Activated CD4-positive, CD25-positive, alpha-beta regulatory T cell treated with anti-CD3 and anti-CD28 coated beads, Interleukin-2, amount 50 U/mL, for 24 hours (primary cell): ENCODE results near the gene ANKRD12.

Source experiments
- ATAC-seq, 2 donors: fragments of 150-1000 bp; cut with Tn5 transposase; one replicate each; pipeline ENCODE4 v1.10.0; 2021; ENCODE audit warnings: mild to moderate bottlenecking in 1 of 2, moderate library complexity in 1 of 2

Gene ANKRD12

DNA sequence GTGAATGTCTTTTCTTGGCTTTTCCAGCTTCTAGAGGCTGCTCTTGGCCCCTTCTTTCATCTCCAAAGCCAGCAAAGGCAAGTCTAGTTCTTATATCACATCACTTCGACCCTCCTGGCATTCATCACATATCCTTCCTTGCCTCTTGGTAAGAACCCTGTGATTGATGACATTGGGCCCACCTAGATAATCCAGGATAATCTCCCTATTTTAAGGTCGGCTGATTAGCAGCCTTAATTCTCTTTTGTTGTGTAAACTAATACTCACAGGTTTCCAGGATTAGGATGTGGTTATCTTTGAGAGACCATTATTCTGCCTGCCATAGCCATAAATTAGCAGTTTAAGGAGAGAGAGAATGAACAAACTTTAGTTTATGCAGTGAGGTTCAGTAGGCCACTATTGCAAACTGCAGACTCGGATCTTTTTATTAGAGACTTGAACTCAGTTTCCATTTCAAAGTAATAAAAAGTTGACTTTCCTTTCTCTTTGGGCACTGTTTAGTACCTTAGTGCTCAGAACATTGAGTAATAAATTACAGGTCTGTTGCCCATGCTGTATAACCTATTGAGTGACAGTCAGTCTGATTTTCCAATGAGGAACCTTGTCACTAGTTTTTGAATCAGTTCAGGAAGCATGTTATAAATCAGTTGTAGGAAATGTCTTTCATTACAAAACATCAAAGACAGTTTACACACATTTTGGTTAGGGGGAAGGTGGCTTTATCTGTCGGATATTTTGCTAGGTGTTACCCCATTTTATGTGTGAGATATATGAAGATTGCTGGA is 29.6 kb upstream of the ANKRD12 start:
- ATAC-seq = no peak

DNA sequence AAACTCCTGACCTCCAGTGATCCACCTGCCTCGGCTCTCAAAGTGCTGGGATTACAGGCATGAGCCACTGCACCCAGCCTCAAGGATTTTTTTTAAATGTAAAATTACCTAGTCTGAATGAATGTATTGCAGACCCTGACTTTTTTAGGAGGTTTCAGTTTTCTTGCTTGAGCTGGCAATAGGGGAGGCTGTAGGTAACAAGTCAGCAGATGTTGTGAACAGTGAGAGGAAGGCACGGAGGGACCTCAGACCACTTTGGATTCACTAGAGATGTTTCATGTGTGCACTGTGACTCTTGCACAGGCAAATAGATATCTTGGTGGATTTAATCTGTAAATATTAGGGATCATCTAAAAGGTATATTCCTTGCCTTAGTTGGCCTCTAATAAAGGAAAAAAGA is 27.7 kb upstream of the ANKRD12 start:
- peak; percentile 31 to 45 for ATAC-seq

DNA sequence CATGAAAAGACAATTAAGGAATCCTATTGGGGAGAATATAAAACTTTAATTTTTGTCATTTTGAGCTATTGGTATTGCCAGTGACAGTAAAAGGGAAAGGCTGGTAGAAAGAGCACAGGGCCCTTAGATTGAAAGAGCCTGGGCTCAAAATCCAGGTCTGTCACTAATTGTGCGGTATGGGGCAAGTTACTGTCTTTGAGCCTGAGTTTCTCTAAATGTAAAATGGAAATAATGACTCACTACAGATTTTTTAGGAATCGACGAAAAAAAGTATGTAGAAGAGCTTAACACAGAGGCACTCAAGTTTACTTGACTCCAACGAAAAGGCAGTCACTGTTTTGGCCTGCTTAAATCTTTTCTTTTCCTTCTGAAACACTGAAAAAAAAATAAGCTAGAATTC is 27.1 kb upstream of the ANKRD12 start:
- ATAC-seq = peak in 1 of 2 donors; percentile 36

DNA sequence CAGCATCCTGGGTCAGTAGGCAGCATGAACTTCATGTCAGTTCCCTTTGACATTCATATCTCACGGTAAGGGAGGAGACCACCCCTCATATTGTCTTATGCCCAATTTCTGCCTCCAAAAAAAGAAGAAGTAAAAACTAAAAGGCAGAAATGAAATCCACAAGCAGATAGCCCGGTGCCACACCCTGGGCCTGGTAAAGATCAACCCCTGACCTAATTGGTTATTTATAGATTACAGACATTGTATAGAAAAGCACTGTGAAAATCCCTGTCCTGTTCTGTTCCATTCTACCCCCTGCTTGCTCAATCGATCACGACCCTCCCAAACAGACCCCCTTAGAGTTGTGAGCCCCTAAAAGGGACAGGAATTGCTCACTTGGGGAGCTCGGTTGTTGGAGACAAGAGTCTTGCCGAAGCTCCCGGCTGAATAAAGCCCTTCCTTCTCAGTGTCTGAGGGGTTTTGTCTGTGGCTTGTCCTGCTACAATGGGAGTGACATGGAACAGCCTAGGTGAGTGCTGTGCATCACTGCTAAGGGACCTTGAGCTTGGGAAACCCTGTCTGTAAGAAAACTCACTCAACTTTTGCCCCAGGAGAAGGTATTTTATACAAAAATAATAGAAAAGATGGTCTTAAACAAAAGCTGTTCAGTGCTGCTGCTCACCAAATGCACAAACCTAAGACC is 23.0 kb upstream of the ANKRD12 start:
- ATAC-seq = no peak

DNA sequence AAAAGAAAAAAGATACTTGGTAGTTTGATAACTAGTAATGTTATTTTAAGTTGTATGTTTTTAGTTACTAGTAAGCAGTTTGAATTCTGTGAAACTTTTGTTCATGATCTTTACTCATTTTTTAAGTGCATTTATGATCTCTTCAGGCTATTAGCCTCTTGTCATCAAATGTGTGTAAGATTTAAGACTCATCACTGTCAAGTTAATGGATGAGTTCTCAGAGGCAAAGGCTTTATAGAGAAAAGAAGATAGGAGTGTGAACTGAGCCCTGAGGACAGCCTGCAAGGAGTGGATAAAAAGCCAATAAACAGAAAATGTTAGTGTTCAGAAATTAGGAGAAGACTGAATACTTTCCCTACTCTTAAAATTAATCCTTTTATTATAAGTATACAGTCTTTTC is 20.6 kb upstream of the ANKRD12 start:
- ATAC-seq = peak in 1 of 2 donors; percentile 22

DNA sequence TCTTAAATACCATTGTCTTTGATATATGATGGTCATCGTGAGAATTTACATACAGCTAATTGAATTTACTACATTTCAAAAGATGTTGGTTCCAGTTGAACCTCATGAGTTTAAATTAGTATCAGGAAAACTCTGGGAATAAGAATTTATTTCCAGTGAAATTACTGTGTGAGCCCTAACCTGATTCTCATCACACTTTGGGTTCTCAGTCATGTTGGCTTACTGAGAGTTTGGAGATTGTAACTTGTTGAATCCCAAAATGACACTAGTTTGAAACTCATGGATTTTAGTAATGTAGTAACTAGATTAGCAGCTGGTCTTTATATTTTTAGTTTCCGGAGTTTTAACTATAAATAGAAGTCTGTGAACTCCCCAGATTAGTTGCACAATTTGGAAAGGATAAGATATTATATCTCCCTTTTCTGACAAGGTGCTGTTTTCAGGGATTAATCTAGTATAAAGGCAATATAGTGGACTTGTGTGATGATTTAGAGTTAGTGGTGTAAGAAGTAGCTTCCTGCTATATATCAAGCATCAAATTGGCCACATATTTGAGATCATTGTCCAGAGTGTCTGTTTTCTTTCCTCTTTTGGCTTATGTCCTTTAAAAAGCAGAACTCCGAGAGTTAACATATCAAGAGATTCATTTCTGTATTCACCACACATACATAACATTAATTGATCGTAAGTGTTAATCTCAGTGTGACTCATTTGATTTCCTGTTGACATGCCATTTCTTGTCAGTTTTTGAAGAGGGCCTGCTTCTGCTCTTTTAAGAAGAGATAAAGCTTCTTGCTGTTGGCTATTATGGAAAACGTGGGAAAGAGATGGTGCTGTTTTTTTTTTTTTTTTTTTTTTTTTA is 18.4 kb upstream of the ANKRD12 start:
- ATAC-seq = peak; percentile 55 to 59

DNA sequence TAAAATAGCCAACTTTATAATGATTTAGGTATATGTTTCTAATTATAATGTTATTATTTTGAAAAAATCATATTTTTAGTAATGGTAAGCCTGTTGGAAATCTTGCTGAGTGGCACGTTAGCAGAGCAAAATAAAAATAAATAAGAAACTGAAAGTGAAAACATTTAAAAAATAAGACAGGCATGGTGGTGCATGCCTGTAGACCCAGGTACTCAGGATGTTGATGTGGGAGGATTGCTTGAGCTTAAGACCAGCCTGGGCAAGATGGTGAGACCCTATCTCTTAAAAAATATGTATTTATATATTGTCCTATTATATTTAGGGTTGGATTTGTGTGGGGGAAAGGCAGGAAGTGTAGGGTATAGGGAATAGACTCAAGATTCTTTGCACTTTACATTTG is 15.8 kb upstream of the ANKRD12 start:
- ATAC-seq = no peak

DNA sequence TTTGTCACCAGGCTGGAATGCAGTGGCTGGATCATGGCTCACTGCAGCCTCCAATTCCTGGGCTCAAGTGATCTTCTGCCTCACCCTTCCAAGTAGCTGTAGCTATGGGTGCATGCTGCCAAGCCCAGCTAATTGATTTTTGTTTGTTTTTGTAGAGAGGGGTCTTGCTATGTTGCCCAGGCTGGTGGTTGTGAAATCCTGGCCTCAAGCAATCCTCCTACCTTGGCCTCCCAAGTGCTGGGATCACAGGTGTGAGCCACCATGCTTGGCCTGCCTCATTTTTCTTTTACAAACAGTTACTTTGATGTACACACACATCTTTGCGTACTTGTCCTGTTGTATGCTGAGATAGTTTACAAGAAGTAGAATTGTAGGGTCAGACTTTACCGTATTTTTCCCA is 13.1 kb upstream of the ANKRD12 start:
- ATAC-seq = no peak

DNA sequence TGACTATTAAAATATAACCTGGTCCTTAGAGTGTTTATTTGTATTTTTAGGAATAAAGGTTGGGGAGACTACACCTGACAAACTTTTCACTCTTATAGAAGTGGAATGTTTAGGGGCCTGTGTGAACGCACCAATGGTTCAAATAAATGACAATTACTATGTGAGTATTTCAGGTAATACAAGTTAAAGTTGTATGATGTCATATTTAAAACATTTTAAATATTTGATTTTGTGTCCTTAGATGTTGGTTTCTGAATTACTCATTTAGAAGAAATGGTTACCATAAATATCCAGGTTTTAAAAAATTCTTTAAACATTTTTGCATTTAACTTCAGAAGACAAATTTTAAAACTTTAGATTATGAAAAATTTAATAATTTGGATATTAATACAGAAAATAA is 11.8 kb upstream of the ANKRD12 start:
- no peak for ATAC-seq

DNA sequence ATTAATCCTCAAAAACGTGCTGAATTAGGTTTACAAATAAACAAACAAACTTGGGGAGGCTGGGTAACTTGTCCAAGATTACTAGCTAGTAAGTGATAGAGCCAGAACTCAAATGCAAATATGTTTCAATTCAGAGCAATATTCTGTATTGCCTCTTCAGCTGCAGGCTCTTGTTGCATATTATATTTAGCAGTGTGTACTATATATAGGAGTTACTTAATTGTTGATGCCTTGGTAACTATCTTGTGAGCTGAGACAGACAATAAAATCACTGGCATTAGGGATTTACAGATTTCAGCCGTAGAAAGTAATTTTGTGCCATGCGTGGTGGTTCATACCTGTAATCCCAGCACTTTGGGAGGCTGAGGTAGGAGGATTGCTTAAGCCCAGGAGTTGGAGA is 10.2 kb upstream of the ANKRD12 start:
- no peak for ATAC-seq

DNA sequence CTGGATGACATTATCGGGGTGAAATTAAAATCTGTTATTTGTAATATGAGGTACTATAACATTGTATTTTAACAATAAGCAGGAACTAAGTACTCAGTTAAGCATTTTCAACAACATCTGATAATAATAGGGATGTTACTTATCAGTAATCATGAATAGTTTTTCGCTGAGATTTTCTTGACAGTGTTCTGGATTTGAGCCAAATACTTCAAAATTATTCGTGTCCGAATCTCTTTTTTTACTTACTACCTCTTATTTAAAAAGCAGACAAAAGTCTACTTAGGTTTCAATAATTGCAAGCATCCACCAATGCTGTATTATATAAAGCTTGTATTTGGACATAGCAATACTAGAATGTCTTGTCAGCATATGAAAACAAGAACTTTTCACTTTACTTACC is 6.4 kb upstream of the ANKRD12 start:
- no peak for ATAC-seq

DNA sequence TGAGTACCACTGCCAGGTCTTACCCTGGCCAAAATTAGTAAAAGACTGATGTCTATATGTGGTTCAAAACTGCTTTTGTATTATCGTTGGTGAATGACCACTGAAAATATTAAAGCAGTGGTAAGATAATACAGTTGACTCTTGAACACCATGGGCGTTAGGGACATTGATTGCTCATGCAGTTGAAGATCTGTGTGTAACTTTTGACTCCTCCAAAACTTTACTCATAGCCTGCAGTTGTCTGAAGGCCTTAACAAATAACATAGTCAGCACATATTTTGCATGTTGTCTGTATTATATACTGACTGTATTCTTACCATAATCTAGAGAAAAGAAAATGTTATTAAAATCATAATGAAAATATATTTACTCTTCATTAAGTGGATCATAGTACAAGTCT is 5.8 kb upstream of the ANKRD12 start:
- ATAC-seq = peak; percentile 59 to 61

DNA sequence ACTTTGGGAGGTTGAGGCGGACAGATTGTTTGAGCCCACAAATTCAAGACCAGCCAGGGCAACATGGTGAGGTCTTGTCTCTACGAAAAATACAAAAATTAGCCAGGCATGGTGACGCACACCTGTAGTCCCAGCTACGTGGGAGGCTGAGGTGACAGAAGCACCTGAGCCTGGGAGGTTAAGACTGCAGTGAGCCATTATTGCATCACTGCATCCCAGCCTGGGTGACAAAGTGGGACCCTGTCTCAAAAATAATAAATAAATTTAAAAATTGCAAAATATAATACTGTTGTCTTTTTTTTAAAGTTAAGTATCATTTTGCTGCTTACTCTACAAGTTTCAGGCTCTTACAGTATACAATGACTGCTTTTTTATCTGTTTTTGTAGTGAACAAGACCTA is 4.0 kb upstream of the ANKRD12 start:
- ATAC-seq = no peak

DNA sequence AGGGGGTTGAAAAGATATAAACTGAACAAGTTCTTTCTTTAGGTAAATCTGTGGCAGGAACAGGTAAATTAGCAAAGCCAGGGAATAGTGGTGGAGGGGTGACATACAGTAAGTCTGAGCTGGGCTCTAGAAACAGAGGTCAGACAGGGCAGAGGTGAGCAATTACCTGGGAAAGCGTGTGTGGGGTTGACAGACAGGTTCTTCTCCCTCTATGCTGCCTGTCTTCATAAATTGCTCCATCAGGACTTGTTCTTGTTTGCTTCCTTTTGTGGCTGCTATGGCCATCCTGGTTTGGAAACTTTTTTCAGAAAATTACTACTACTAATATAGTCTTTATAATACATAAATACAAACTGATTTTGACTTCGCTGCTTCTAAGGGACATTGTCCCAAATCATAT is 3.4 kb upstream of the ANKRD12 start:
- no peak for ATAC-seq

DNA sequence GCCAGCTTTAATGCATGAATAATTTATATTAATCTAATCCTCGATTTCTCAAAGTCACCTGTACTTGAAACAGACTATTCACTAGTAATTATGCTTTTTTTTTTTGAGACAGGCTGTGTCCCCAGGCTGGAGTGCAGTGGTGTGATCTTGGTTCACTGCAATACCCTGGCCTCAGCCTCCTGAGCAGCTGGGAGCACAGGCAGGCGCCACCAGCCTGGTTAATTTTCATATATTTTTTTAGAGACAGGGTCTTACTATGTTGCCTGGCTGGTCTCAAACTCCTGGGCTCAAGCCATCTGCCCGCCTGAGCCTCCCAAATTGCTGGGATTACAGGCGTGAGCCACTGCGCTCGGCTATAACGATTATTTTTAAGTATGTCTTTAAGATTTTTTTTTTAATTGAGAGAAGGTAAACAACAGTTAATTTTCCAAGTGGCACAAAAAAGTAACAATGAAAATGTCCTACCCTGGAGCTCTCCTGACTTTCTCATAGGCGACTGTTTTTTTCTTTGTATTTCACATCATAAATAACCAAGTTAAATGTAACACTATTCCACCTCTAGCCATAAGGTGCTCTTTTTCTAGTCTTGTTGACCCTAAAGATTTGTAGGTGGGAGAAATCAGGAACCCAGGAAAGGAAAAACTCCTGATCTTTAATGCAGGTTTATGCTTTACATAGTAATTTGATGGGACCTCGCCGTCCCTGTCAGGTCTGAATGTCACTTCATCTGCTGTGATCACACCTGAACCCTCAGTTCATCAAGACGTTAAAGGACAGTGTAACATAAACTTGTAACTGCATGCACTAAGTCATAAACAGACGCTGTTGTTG is 1.3 kb upstream of the ANKRD12 start:
- no peak for ATAC-seq

DNA sequence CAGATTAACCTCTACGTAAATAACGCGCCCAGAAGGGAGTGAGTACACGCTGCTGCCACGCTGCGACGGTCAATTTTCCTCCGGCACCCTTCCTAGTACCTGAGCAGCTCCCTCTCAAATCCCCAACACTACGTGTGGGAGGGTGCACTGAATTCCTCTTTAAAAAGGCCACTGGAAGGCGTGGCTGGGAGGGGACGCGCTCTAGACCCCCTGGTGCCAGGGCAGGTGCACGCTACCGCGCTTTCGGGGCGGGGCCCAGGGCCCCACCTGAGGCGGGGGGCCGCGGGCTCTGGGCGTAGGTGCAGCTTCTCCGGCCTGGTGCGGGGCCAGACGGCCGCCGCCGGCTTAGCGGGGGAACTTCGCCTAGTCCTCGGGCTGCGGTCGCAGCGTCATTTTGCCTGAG is 668 bp upstream of the ANKRD12 start:
- no peak for ATAC-seq

DNA sequence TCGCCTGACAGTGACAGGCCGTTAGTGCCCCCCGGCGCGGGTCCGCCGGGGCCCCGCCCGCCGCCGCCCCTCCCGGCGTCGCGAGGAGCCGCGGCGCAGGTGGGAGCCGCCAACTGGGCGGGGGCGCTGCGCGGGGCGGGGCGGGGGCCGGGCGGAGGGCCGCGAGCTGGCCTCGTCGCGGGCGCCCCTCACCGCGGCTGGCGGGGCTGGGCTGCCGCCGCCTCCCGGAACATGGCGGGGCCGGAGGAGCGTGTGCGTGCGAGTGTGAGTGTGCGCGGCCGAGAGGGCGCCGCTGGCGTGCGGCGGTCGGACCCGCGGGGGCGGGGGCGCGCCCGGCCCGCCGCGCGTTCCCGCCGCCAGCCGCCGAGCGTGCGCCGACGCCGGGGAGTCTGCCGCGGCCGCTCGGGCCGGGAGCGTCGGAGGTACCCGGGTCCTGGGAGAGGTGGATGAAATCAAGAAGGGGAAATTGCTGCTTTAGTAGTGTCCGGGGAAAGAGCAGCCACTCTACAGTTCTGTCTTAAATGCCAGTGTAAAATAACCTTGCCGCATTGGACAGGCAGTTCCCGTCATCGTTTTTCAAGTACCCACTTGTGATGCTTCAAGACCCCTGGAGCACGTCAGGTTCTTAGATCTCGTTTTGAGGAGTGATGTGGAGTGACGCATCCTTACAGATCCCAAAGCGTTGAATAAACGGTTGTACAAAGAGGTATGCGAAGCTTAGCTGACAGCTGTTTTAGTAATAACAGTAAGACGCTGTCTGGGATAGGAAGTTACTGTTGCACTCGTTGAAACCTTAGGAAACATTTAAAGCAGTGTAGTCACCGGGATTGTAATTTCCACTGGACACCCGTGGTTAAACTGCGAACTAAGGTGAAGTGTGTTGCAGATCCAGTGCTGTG is 836 bp downstream of the ANKRD12 start:
- ATAC-seq = peak; percentile 38 to 42

DNA sequence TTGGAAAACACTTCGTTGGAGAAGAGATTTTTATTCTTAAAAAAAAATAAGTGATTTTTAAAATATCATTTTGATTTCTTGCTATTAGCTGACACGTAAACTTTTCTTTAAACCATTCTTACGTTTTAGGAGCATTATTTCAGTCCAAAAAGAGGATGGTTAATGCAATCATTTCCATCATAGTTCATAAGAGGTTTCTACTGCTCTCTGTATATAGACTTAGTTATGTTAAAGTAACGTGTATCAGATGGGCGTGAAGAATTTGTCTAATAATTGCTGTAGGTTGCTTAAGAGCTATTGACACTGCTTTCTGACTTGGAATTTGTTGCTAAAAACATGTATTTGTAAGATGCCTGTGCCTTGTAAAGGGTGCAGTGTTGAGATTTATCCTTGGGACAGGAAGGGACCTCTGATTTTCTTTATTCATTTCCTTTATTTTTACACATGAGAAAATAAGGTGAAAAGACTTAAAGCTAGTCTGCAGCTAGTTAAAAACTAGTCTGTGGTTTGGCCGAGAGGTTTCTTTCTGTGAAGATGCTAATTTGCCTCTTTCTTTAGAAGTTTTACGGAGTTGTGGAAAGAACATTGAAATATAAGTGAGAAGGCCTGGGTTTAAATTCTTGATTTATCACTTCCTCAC is 2.9 kb downstream of the ANKRD12 start:
- no peak for ATAC-seq

DNA sequence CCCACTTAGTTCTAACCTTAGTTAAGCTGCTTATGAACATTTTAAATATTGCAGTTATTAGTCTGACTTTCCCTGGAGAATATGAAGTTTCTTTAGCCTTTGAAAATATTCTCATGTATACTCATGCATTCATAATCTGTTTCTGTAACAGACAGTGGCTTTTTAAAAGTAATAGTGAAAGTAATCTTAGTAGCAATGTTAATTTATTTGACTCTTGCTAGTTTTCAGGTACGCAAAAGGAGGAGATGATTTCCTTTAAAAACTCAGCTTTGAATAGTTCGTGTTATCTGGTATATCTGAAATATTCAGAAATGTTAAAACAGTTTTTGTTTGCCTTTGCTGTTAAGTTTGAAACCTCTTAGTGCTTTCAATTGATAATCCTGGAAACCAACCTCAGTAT is 3.8 kb downstream of the ANKRD12 start:
- no peak for ATAC-seq

DNA sequence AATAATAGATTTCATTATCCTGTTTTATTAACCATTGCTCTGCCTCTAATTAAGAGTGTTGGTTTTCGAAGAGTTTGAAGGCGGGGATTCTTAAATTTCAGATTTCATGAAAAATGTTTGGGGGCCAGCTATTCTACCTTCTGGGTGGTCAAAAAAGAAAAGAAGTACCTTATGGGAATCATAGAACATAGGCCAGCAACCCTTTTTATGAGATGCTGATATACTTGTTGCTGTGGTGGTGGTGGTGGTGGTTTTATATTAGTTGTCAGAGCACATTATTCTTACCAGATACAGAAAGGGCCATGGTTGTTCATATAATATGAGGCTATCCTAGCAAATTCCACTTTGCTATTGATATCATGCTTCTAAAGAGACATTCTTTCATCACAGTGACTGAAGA is 4.4 kb downstream of the ANKRD12 start:
- no peak for ATAC-seq

DNA sequence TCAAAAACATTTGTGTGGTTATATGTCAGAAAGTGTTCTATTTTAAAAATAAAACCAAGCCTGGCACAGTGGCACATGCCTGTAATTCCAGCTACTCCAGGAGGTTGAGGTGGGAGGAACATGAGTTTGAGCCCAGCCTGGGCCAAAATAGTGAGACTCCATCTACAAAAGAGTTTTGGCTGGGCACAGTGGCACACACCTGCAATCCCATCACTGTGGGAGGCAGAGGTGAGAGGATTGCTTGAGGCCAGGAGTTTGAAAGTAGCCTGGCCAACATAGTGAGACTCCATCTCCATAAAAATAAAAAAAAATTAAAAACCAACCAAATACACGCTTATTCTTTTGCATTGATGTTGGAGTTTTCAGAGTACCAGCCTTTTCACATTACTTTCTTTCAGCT is 9.6 kb downstream of the ANKRD12 start:
- no peak for ATAC-seq
